Neural progenitor cell (in vitro differentiated cells): ENCODE data around the gene TMEM273. TPM values are rescaled to one million over a fixed set of nuclear protein-coding genes. Genes with fewer than 3 reads are reported as not detected.

Experiments
- DNase-seq: peaks from one replicate; pipeline ENCODE4 v3.0.0-alpha.2; 2016; ENCODE audit warnings: low spot score
- H2AFZ ChIP-seq: fragments of 200-600 bp; sonication (generic); replicated peaks from 2 replicates; pipeline ENCODE4 v1.6.1; 2016; ENCODE audit warnings: antibody characterized with exemption
- H3F3A ChIP-seq: fragments of 200-600 bp; sonication (generic); 2 replicates; pipeline ENCODE4 v1.6.1; 2016; ENCODE audit warnings: antibody characterized with exemption, low read depth
- H3K27ac ChIP-seq: fragments of 200-600 bp; sonication (generic); 2 replicates; pipeline ENCODE4 v1.5.1; 2016; ENCODE audit warnings: mild to moderate bottlenecking
- H3K27me3 ChIP-seq: fragments of 200-600 bp; sonication (generic); 2 replicates; pipeline ENCODE4 v1.6.1; 2016; ENCODE audit warnings: mild to moderate bottlenecking, moderate library complexity
- H3K36me3 ChIP-seq: fragments of 200-600 bp; sonication (generic); 2 replicates; pipeline ENCODE4 v1.5.1; 2016
- H3K4me1 ChIP-seq: fragments of 200-600 bp; sonication (generic); 2 replicates; pipeline ENCODE4 v1.6.1; 2016; ENCODE audit warnings: mixed run types
- H3K4me2 ChIP-seq: fragments of 200-600 bp; sonication (generic); 2 replicates; pipeline ENCODE4 v1.6.1; 2016
- H3K4me3 ChIP-seq: fragments of 200-600 bp; sonication (generic); 2 replicates; pipeline ENCODE4 v1.5.1; 2016
- H3K79me2 ChIP-seq: fragments of 200-600 bp; sonication (generic); 2 replicates; pipeline ENCODE4 v1.6.1; 2016; ENCODE audit warnings: low read depth
- H3K9ac ChIP-seq: fragments of 200-600 bp; sonication (generic); 2 replicates; pipeline ENCODE4 v1.6.1; 2016
- H3K9me3 ChIP-seq: fragments of 200-600 bp; sonication (generic); 2 replicates; pipeline ENCODE4 v1.5.1; 2016; ENCODE audit warnings: low read depth
- H4K20me1 ChIP-seq: fragments of 200-600 bp; sonication (generic); 2 replicates; pipeline ENCODE4 v1.6.1; 2016; ENCODE audit warnings: low read depth
- H3K27ac Mint-ChIP-seq: 3 replicates; pipeline ENCODE4 v1.8.0; 2021; ENCODE audit warnings: mixed read lengths
- H3K27me3 Mint-ChIP-seq: 2 replicates; pipeline ENCODE4 v1.8.0; 2022; ENCODE audit warnings: low read depth, mild to moderate bottlenecking, inconsistent platforms, moderate library complexity, mixed read lengths; ENCODE audit not compliant: insufficient read depth
- H3K36me3 Mint-ChIP-seq: 3 replicates; pipeline ENCODE4 v1.8.0; 2021; ENCODE audit warnings: mixed read lengths
- H3K4me1 Mint-ChIP-seq: 3 replicates; pipeline ENCODE4 v1.8.0; 2021; ENCODE audit warnings: mixed read lengths
- H3K4me3 Mint-ChIP-seq: 3 replicates; pipeline ENCODE4 v1.8.0; 2021; ENCODE audit warnings: mild to moderate bottlenecking, moderate library complexity, mixed read lengths
- H3K9me3 Mint-ChIP-seq: 3 replicates; pipeline ENCODE4 v1.8.0; 2020; ENCODE audit warnings: mixed read lengths
- EZH2 ChIP-seq: fragments of 200-600 bp; sonication (generic); IDR thresholded peaks from 2 replicates; pipeline ENCODE4 v1.6.1; 2017; ENCODE audit warnings: antibody characterized with exemption, mild to moderate bottlenecking, moderate library complexity
- EZH2phosphoT487 ChIP-seq: fragments of 200-600 bp; sonication (generic); IDR thresholded peaks from 2 replicates; pipeline ENCODE4 v1.6.1; 2017; ENCODE audit warnings: antibody characterized with exemption
- total RNA-seq: library from RNA; depleted of rRNA; stranded (reverse); fragments of >200 nt; gene quantifications from 2 replicates; pipeline ENCODE4 v1.2.3, GENCODE V29; 2015; ENCODE audit warnings: low replicate concordance
- TF ChIP-seq, protein P1 (sequence below): fragments of 200-600 bp; sonication (generic); IDR thresholded peaks from 2 replicates; pipeline ENCODE4 v1.5.1; 2017; ENCODE audit warnings: antibody characterized with exemption, mild to moderate bottlenecking

The TMEM273 gene
- total RNA-seq, 1 donor from 2014 or later, result not detected

DNA sequence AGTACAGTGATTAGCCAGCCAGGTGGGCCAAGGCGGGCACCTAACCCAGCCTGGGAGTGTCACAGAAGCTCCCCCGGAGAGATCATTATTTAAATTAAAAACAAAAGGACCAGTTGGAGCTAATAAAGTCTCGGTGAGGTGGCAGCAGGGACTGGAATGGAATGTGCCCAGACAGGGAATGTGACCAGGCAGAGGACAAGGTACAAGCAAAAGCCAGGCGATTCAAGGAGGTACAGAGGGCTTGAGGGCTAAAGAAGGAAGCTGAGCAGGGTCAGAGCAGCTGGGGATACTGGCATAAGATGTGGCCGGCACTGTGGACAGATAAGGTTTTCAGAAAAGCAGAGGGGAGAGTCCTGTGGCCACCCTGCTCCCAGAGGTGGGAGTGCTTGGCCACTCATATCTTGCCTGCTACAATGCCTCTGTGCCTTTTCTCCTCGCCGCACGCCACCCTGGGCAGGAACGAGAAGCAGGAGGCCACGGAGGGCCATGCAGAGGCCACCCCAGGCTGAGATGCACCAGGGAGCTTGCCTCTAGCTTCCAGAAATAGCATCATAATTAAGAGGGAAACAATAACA lies 13.2 kb downstream of the TMEM273 start:
- Histone ChIP-seq H3K4me3 (no peak overlapping the region), H3K4me2 (no peak overlapping the region)
- no peak overlapping the region for H3K27ac Mint-ChIP-seq

DNA sequence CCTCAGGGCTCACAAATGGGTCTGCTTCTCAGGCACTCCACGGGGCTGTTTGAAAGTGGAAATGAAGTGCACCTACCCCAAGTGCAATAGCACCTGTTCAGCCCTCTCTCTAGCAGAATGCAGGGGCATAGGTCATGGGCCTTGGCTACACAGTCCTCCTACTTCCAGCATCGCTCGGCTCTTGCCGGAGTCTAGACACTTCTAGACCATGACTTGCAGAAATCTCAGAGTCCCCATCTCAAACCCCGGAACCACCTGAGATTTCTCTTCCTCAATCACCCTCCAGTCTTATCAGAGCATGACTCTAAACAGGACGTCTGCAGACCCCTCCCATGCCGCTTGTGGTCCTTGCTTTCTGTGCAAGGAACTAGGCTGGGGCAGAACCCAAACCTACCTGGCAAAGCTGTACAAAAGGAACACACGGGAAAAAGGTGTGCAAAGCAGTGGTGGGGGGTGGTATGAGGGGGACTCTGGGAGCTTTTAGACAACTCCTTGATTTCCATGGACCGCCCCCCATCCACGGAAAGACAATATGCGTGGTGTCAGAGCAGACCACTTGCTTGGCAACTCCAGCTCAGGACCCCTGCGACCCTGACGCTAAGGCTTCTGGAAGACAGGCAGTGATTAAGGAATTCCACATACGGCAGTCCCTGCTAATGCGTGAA lies 13.8 kb downstream of the TMEM273 start:
- TF ChIP-seq EZH2 (no peak), EZH2phosphoT487 (no peak)
- TF ChIP-seq, protein P1, sequence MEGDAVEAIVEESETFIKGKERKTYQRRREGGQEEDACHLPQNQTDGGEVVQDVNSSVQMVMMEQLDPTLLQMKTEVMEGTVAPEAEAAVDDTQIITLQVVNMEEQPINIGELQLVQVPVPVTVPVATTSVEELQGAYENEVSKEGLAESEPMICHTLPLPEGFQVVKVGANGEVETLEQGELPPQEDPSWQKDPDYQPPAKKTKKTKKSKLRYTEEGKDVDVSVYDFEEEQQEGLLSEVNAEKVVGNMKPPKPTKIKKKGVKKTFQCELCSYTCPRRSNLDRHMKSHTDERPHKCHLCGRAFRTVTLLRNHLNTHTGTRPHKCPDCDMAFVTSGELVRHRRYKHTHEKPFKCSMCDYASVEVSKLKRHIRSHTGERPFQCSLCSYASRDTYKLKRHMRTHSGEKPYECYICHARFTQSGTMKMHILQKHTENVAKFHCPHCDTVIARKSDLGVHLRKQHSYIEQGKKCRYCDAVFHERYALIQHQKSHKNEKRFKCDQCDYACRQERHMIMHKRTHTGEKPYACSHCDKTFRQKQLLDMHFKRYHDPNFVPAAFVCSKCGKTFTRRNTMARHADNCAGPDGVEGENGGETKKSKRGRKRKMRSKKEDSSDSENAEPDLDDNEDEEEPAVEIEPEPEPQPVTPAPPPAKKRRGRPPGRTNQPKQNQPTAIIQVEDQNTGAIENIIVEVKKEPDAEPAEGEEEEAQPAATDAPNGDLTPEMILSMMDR, result no peak
- no peaks in the 10 kb centered on the region for H3K9me3 ChIP-seq
- no peak overlapping the region for H3K4me3 ChIP-seq
- H3K79me2 ChIP-seq, result no peaks in the 10 kb centered on the region
- Mint-ChIP-seq H3K27me3 (peaks cover 3% of the 10 kb centered on the region), H3K36me3 (no peaks in the 10 kb centered on the region), H3K27ac (no peak overlapping the region), H3K4me1 (peaks cover 16% of the 10 kb centered on the region), H3K9me3 (no peaks in the 10 kb centered on the region), H3K4me3 (no peak overlapping the region)
- no peak overlapping the region for H2AFZ ChIP-seq
- H3K9ac ChIP-seq, result no peak overlapping the region
- H3F3A ChIP-seq, result no peaks in the 10 kb centered on the region
- no peak overlapping the region for H3K27ac ChIP-seq
- no peaks in the 10 kb centered on the region for H3K27me3 ChIP-seq
- H3K36me3 ChIP-seq, result no peaks in the 10 kb centered on the region
- no peak for DNase-seq
- no peaks in the 10 kb centered on the region for H3K4me1 ChIP-seq
- no peak overlapping the region for H3K4me2 ChIP-seq
- no peaks in the 10 kb centered on the region for H4K20me1 ChIP-seq

More for the DNA sequence above, 13.2 kb downstream of the TMEM273 start:
- Histone ChIP-seq H3F3A (no peaks in the 10 kb centered on the region), H3K27me3 (no peaks in the 10 kb centered on the region), H3K36me3 (no peaks in the 10 kb centered on the region), H3K27ac (no peak overlapping the region), H3K9me3 (no peaks in the 10 kb centered on the region), H3K4me1 (no peaks in the 10 kb centered on the region), H2AFZ (no peak overlapping the region), H4K20me1 (no peaks in the 10 kb centered on the region), H3K79me2 (no peaks in the 10 kb centered on the region), H3K9ac (no peak overlapping the region)
- H3K4me1 Mint-ChIP-seq, result peaks cover 11% of the 10 kb centered on the region
- TF ChIP-seq EZH2 (no peak), EZH2phosphoT487 (no peak)
- TF ChIP-seq, protein P1, result no peak
- peaks cover 2% of the 10 kb centered on the region for H3K27me3 Mint-ChIP-seq
- H3K36me3 Mint-ChIP-seq, result no peaks in the 10 kb centered on the region
- no peak overlapping the region for H3K4me3 Mint-ChIP-seq
- no peak for DNase-seq
- H3K9me3 Mint-ChIP-seq, result no peaks in the 10 kb centered on the region

DNA sequence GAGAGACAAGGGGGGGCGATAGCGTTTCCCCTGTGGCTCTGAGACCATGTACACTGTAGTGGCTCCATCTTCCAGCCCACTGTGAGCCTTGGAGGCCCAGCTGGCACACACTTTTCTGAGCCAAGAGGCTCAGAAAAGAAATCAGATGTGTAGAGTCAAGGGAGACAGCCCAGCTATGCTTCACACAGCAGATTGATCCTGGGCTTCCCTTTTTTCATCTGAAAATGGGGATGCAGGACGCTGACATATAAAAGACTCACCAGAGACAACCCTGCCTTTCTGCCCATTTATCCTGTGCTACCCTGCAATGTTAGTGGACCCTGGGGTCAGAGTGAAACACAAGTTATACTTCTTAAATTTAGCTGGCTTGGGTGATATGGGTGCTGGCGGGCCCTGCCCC lies 14.3 kb downstream of the TMEM273 start:
- Mint-ChIP-seq H3K9me3 (no peaks in the 10 kb centered on the region), H3K4me3 (no peak overlapping the region), H3K27ac (no peak overlapping the region), H3K36me3 (no peaks in the 10 kb centered on the region), H3K4me1 (peaks cover 17% of the 10 kb centered on the region), H3K27me3 (peaks cover 3% of the 10 kb centered on the region)
- H3K9ac ChIP-seq, result no peak overlapping the region
- H3K4me1 ChIP-seq, result no peaks in the 10 kb centered on the region
- H3K9me3 ChIP-seq, result no peaks in the 10 kb centered on the region
- H4K20me1 ChIP-seq, result no peaks in the 10 kb centered on the region
- no peaks in the 10 kb centered on the region for H3K36me3 ChIP-seq
- H2AFZ ChIP-seq, result no peak overlapping the region
- no peak overlapping the region for H3K27ac ChIP-seq
- TF ChIP-seq, protein P1, result no peak
- TF ChIP-seq EZH2phosphoT487 (no peak), EZH2 (no peak)
- H3F3A ChIP-seq, result no peaks in the 10 kb centered on the region
- H3K79me2 ChIP-seq, result no peaks in the 10 kb centered on the region
- no peak overlapping the region for H3K4me3 ChIP-seq
- H3K27me3 ChIP-seq, result no peaks in the 10 kb centered on the region
- no peak for DNase-seq
- no peak overlapping the region for H3K4me2 ChIP-seq
